Ammon's horn (tissue), 1 donor: ENCODE data around the gene ASF1B.

Experiments used
- DNase-seq: peaks from one replicate; pipeline ENCODE4 v3.0.0-alpha.2; 2016; ENCODE audit warnings: low spot score

ASF1B gene

GRCh38 chr19:14135985-14136508 is 342 bp downstream of the ASF1B start:
- DNase-seq, result no peak

GRCh38 chr19:14135355-14135754 is 1.0 kb downstream of the ASF1B start:
- DNase-seq, result no peak

GRCh38 chr19:14127929-14128509 is 8.4 kb downstream of the ASF1B start:
- DNase-seq, result peak; percentile 62

GRCh38 chr19:14127176-14127575 is 9.2 kb downstream of the ASF1B start:
- no peak for DNase-seq

GRCh38 chr19:14122924-14123323 is 13.5 kb downstream of the ASF1B start:
- DNase-seq, result no peak

GRCh38 chr19:14120497-14120780 is 15.9 kb downstream of the ASF1B start:
- DNase-seq, result no peak

GRCh38 chr19:14119644-14120496 is 16.5 kb downstream of the ASF1B start:
- no peak for DNase-seq

GRCh38 chr19:14119146-14119545 is 17.2 kb downstream of the ASF1B start:
- no peak for DNase-seq

- DNase-seq, result peak; percentile 82
These were observed 18.0 kb downstream of the ASF1B start for GRCh38 chr19:14118165-14119051.

- peak; percentile 99 for DNase-seq
These were observed 18.7 kb downstream of the ASF1B start, which contains the start of gene PRKACA for GRCh38 chr19:14117668-14118164. Gene PRKACA, minus strand, starts transcription at chr19:14117762. Its CDS starts 215 bp downstream, at chr19:14117547.

- DNase-seq, result no peak
These were observed 19.3 kb downstream of the ASF1B start for GRCh38 chr19:14116918-14117578.

- DNase-seq, result no peak
These were observed 19.9 kb downstream of the ASF1B start for GRCh38 chr19:14116525-14116917.

GRCh38 chr19:14115756-14116155 is 20.6 kb downstream of the ASF1B start:
- DNase-seq, result no peak

GRCh38 chr19:14114854-14115253 is 21.5 kb downstream of the ASF1B start:
- DNase-seq, result peak; percentile 57

GRCh38 chr19:14114439-14114838 is 21.9 kb downstream of the ASF1B start:
- DNase-seq, result no peak

- no peak for DNase-seq
These were observed 22.5 kb downstream of the ASF1B start for GRCh38 chr19:14113762-14114414.

GRCh38 chr19:14112809-14113385 is 23.5 kb downstream of the ASF1B start:
- no peak for DNase-seq

- no peak for DNase-seq
These were observed 24.2 kb downstream of the ASF1B start for GRCh38 chr19:14112051-14112808.

GRCh38 chr19:14111486-14111885 is 24.9 kb downstream of the ASF1B start:
- no peak for DNase-seq

GRCh38 chr19:14110650-14111049 is 25.7 kb downstream of the ASF1B start:
- no peak for DNase-seq
